GM21528 (cell line): Measurements from ENCODE around the gene HBE1.
"Not testable (repeated sequence)": the region's sequence is repeated elsewhere in the genome, so short reads cannot be mapped to it uniquely, and the experiment has no call there.

Experiments used
- ATAC-seq: cut with Tn5 transposase; IDR thresholded peaks from one replicate; pipeline ENCODE4 v1.9.1; 2021; ENCODE audit warnings: mild to moderate bottlenecking, moderate library complexity; ENCODE audit not compliant: unreplicated experiment, low FRiP score

Gene HBE1

DNA sequence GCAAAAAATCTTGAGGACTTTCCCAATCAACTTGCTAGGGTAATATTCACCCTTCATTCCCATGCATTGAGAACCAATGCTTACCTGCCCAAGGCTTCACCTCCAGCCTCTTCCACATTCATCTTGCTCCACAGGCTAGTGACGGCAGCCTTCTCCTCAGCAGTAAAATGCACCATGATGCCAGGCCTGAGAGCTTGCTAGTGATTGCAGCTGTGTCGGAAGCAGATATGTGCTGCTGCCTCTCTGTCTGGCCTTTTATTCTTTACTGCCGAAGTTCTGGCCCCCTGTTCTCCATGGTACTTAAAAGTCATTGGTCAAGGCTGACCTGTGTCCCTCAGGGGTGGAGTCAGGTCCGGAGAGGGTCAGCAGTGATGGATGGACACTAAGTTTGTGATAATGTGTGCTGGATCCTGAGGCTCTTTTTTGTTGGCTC lies at the start of gene HBE1:
Gene HBE1 (minus strand): TSS at position 231 of the 433 bp plus-strand sequence. CDS start 55 bp downstream, at position 176.
- ATAC-seq = no peak

DNA sequence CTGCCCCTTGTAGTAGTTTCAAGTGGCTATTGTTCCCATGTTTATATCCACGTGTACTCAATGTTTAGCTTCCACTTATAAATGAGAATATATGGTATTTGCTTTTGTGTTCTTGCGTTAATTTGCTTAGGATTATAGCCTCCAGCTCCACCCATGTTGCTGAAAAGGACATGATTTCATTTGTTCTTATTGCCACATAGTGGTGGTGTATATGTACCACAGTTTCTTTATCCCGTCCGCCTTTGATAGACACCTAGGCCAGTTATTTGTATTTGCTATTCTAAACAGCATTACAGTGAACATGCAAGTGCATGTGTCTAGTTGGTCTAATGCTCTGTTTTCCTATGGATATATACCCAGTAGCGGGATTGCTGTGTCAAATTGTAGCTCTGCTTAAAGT lies 47.5 kb upstream of the HBE1 start:
- no peak for ATAC-seq

- not testable (repeated sequence) for ATAC-seq
Measured at GRCh38 chr11:5313326-5314023, 43.7 kb upstream of the HBE1 start.

GRCh38 chr11:5310423-5310822 lies 40.7 kb upstream of the HBE1 start:
- ATAC-seq = no peak

GRCh38 chr11:5307256-5308019 lies 37.7 kb upstream of the HBE1 start:
- no peak for ATAC-seq

DNA sequence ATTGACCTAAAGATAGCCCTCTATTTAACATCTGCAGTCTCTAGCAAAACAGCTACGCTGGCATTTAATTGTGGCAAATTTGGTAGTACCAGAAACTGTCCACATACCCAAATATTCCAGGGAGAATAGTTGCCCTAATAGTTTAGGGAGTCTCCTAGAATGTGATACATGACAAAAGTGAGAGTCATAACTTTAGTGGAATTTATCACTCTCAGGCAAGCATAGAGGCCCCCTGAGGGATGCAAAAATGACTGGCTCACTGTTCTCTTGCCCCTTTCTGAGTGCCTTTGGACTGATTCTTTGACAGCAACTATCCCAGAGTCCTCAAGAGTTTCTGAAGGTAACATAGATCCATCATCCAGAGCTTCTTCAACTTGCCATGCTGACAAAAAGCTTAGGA lies 34.3 kb upstream of the HBE1 start:
- ATAC-seq = no peak

- no peak for ATAC-seq
Measured at GRCh38 chr11:5303626-5304025, 33.9 kb upstream of the HBE1 start.

DNA sequence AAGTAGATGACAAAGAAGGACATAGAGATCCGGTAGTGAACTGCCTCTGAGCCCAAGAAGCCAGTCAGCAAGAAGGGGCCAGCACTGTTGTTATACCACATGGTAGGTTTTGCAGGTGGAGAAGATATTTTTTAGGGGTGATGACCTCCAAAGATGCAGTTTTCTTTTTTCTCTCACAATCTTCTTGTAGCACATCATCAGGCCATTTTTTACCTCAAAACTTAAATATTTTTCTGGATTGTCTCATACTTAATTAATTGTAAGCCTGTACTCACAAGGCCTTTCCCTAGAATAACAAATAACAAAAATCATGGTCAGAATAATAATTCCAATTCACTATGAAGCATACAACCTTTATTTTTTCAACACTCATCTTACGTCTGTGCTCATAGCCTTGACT lies 32.1 kb upstream of the HBE1 start, which contains the start of gene OR51B4:
Gene OR51B4 (minus strand): TSS at position 101 of the 400 bp plus-strand sequence. CDS start 0 bp downstream, at position 101.
- ATAC-seq = no peak

- ATAC-seq = no peak
Measured at GRCh38 chr11:5300251-5300650, 30.5 kb upstream of the HBE1 start.

DNA sequence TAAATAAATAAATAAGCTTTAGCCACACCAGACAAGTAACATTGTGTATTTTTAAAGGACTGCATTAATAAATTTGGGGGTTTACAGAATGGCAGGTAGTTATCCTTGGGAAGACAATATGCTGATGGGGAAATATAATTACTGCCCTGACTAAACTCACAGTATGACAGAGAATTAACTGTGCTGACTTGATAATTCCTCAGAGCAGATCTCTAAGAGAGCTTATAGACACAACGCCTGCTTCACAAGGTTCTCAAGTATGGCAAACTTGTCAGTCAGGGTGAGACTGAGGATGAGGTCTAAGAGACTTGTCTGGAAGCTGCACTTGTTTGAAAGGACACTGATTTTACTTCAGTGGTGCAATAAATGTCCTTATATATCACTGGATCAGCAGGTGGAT lies 28.7 kb upstream of the HBE1 start:
- ATAC-seq = no peak

- ATAC-seq = no peak
Measured at GRCh38 chr11:5297721-5298323, 28.1 kb upstream of the HBE1 start.

GRCh38 chr11:5294342-5294995 lies 24.7 kb upstream of the HBE1 start:
- not testable (repeated sequence) for ATAC-seq

DNA sequence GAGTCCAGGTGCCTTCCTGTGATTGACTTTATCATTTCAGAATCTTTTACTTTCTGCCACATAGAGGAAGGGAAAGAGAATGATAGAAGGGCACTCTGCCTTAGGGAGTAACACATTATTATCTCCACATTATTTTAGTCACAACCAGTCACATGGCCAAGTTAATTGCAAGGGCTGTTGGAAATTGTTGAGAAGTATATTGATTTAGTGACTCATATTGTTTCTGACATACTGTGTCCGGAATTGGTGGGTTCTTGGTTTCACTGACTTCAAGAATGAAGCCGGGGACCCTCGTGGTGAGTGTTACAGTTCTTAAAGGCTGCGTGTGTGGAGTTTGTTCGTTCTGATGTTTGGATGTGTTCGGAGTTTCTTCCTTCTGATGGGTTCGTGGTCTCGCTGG lies 23.3 kb upstream of the HBE1 start:
- ATAC-seq = no peak

DNA sequence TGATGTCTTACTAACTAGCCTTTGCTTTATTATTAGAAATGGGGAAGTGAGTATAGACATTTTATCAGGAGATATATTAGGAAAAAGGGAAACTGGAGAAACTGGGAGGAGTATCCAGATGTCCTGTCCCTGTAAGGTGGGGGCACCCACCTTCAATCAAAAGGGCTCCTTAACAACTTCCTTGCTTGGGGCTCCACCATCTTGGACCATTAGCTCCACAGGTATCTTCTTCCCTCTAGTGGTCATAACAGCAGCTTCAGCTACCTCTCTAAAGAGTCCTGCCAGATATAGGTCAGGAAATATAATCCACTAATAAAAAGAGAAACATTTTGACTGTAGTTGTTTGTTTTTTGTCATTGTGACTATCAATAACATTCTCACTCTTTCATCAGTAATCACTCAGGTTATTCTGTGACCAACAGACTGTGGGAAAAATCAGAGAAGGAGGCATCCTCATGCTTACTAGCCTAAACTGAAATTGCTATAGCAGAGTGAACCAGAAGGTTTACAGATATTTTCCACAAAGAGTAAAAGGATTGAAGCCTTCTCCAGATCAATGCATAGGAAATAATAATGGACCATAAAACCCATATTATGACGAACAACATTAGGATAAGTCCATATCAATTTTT lies 21.6 kb upstream of the HBE1 start:
- peak; percentile 93 for ATAC-seq

DNA sequence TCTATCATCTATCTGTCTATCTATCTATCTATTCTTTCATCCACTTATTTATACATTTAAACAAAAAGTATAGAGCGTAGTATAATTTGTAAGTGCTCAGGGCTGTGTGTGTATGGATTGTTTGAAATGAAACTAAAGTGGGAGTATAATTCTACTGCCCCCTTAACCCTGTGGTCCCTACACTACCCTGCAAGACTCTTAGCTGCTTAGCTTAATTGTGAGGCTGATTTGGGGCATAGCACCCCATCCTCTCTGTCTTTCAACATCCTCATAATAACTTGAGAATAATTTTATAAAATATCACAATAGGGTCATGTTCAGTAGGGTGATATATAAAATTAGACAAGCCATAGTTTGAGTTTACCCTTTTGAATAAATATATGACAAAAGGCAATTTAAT lies 20.4 kb upstream of the HBE1 start:
- ATAC-seq = no peak

- no peak for ATAC-seq
Measured at GRCh38 chr11:5289696-5290095, 20.0 kb upstream of the HBE1 start.

- no peak for ATAC-seq
Measured at GRCh38 chr11:5288906-5289550, 19.3 kb upstream of the HBE1 start.

- ATAC-seq = no peak
Measured at GRCh38 chr11:5288108-5288905, 18.6 kb upstream of the HBE1 start.

GRCh38 chr11:5286901-5287300 lies 17.2 kb upstream of the HBE1 start:
- no peak for ATAC-seq
